GM12874 (cell line): ENCODE measurements around the gene CTDSPL.

Experiments used
- TF ChIP-seq, protein P1 (sequence below): IDR thresholded peaks from 2 replicates; pipeline ENCODE4 v1.5.1; 2011; ENCODE audit warnings: low read depth, mild to moderate bottlenecking, control low read depth, low read length, moderate library complexity; ENCODE audit not compliant: insufficient read depth

The CTDSPL gene

DNA sequence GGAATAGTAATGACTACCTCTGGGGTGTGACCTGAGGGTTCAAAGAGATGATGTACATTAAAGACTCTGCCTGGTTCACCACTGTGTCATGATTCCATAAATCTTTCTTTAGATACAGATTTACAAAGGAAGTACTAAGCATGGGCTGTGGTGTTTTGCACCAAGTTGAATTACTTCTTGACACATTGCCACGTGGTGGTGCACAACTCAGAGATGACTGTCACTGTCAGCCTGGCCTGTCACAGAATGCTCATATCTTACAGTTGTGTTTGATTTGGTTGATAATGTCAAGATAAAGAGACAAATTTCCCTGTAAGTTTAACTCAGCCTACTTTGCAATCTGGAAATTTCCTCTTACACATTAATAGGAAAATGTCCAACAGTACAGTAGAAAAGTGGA is 3.2 kb downstream of the CTDSPL start:
- TF ChIP-seq, protein P1, sequence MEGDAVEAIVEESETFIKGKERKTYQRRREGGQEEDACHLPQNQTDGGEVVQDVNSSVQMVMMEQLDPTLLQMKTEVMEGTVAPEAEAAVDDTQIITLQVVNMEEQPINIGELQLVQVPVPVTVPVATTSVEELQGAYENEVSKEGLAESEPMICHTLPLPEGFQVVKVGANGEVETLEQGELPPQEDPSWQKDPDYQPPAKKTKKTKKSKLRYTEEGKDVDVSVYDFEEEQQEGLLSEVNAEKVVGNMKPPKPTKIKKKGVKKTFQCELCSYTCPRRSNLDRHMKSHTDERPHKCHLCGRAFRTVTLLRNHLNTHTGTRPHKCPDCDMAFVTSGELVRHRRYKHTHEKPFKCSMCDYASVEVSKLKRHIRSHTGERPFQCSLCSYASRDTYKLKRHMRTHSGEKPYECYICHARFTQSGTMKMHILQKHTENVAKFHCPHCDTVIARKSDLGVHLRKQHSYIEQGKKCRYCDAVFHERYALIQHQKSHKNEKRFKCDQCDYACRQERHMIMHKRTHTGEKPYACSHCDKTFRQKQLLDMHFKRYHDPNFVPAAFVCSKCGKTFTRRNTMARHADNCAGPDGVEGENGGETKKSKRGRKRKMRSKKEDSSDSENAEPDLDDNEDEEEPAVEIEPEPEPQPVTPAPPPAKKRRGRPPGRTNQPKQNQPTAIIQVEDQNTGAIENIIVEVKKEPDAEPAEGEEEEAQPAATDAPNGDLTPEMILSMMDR: no peak

DNA sequence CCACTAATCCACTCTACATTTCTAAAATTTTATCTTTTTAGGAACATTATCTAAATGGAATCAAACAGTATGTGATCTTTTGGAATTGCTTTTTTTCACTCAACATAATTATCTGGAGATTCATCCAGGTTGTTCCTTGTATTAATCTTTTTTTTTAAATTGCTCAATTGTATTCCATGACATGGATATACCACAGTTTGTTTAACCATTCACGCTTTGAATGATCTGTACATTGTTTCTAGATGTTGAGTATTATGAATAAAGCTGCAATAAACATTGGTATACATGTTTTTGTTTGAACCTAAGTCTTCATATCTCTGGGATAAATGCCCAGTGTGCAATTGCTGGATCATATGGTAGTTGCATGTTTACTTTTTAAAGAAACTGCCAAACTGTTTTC is 5.5 kb downstream of the CTDSPL start:
- TF ChIP-seq, protein P1: no peak

DNA sequence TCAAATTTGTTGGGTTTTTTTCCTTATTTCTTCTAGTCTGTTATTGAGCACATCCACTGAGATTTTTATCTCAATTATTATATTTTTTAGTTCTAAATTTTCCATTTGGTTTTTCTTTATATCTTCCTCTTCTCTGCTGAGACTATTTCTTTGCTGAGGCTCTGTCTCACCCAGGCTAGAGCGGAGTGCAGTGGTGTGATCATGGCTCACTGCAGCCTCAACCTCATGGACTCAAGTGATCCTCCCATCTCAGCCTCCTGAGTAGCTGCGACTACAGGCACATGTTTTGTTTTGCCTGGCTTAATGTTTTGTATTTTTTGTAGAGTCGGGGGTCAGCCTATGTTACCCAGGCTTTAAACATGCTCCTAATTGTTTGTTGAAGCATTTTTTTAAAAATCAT is 10.2 kb downstream of the CTDSPL start:
- TF ChIP-seq, protein P1: no peak

GRCh38 chr3:37872413-37873160 is 10.9 kb downstream of the CTDSPL start:
- TF ChIP-seq, protein P1: no peak

DNA sequence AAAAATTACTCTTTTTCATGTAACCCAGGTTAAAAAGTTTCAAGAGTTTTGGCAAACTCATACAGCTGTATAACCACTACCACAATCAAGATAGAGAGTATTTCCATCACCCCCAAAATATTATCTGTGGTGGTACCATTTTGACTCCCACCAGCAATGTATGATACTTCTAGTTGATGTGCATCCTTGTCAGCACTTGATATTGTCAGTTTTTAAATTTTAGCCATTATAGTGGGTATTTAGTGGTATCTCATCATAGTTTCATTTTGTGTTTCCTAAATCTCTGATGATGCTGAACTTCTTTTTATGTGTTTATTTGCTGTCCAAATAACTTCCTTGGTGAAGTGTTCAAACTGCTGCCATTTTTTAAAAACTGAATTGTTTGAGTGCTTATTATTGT is 14.6 kb downstream of the CTDSPL start:
- TF ChIP-seq, protein P1: no peak

- TF ChIP-seq, protein P1: no peak
These were observed 21.0 kb downstream of the CTDSPL start for GRCh38 chr3:37882711-37883110.

- TF ChIP-seq, protein P1: no peak
These were observed 24.1 kb downstream of the CTDSPL start for GRCh38 chr3:37885814-37886213.

- TF ChIP-seq, protein P1: no peak
These were observed 24.7 kb downstream of the CTDSPL start for GRCh38 chr3:37886395-37886794.
